Tibial nerve (tissue), 3 donors: ENCODE measurements around the gene AHCYL1.

Experiments
- POLR2A ChIP-seq, 2 donors: fragments of 450-650 bp; IDR thresholded peaks; one replicate each; pipeline ENCODE4 v1.6.1; 2017; ENCODE audit warnings: antibody characterized with exemption in 2 of 2, mild to moderate bottlenecking in 2 of 2, moderate library complexity in 2 of 2
- TF ChIP-seq, protein P1 (sequence below), 5 experiments: fragments of 200-600 bp in 3 of 5; fragments of 450-650 bp in 2 of 5; sonication (generic) in 3 of 5; IDR thresholded peaks; one replicate each; pipeline ENCODE4 v1.5.1; 2016 to 2019; ENCODE audit warnings: antibody characterized with exemption in 5 of 5, mild to moderate bottlenecking in 3 of 5, moderate library complexity in 2 of 5

DNA sequence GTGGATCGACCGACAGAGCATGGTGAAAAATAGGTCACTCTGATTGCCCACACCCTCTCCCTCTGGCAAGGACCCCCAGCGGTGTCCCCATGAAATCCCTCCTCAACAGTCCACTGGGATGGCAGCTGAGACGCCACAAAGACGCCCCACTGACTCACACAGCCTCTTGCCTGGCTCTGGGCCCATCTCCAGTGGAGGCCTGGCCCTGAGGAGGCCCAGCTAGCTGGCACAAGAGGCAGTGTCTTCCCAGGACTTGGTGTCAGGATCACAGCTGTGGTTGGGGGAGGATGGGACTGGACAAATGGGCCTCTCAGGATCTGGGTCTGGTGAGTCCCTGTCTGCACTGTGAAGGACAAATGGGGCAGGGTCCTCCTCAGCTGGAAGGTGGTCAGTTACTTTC, 81.3 kb downstream of the AHCYL1 start:
- TF ChIP-seq, protein P1, sequence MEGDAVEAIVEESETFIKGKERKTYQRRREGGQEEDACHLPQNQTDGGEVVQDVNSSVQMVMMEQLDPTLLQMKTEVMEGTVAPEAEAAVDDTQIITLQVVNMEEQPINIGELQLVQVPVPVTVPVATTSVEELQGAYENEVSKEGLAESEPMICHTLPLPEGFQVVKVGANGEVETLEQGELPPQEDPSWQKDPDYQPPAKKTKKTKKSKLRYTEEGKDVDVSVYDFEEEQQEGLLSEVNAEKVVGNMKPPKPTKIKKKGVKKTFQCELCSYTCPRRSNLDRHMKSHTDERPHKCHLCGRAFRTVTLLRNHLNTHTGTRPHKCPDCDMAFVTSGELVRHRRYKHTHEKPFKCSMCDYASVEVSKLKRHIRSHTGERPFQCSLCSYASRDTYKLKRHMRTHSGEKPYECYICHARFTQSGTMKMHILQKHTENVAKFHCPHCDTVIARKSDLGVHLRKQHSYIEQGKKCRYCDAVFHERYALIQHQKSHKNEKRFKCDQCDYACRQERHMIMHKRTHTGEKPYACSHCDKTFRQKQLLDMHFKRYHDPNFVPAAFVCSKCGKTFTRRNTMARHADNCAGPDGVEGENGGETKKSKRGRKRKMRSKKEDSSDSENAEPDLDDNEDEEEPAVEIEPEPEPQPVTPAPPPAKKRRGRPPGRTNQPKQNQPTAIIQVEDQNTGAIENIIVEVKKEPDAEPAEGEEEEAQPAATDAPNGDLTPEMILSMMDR (IDR thresholded peaks at IDR 0.05) = no peak
- no peak for TF ChIP-seq POLR2A (IDR thresholded peaks at IDR 0.05)
